Caco-2 (cell line): ENCODE results near the gene TMCC2. TPM values are rescaled to one million over a fixed set of nuclear protein-coding genes. Genes with fewer than 3 reads are reported as not detected.
A peak's percentile ranks its signal among the peaks of the same experiment; 100 is the strongest.

ENCODE experiments used
- BruUV-seq: library from RNA; stranded (reverse); fragments of 400-500 nt; replicated peaks from 2 replicates; lab custom pipeline; 2021; lab: Mats Ljungman, UMichigan
- CTCF ChIA-PET: fragments of 300-600 bp; sonication (Branson Sonifier 250); formaldehyde crosslinking; loops from one replicate; lab custom pipeline; 2022; ENCODE audit warnings: antibody characterized with exemption; lab: Charles Lee
- POLR2A ChIA-PET: fragments of 300-600 bp; sonication (Branson Sonifier 250); formaldehyde crosslinking; loops from one replicate; lab custom pipeline; 2022; ENCODE audit warnings: antibody characterized with exemption; lab: Charles Lee
- DNase-seq, 2 experiments: peaks; one replicate each; pipeline versions ENCODE4 v3.0.0 to v3.0.0-alpha.2; 2020 to 2022
- H3K27me3 ChIP-seq: replicated peaks from 2 replicates; pipeline ENCODE4 v1.6.0; 2011; ENCODE audit warnings: low read length; ENCODE audit not compliant: control insufficient read depth, insufficient read depth
- H3K36me3 ChIP-seq: 2 replicates; pipeline ENCODE4 v1.5.1; 2011; ENCODE audit warnings: low read length; ENCODE audit not compliant: control insufficient read depth, insufficient read depth
- H3K4me1 ChIP-seq: fragments of 250-450 bp; sonication (Bioruptor Pico); 2 replicates; pipeline ENCODE4 v1.5.1; 2020; ENCODE audit warnings: mild to moderate bottlenecking
- H3K4me3 ChIP-seq: 2 replicates; pipeline ENCODE4 v1.5.1; 2011; ENCODE audit warnings: low read depth, mild to moderate bottlenecking, control low read depth, low read length
- H3K9me3 ChIP-seq: fragments of 250-450 bp; sonication (Bioruptor Pico); 2 replicates; pipeline ENCODE4 v1.5.1; 2020; ENCODE audit warnings: mild to moderate bottlenecking, moderate library complexity
- H3K27ac Mint-ChIP-seq: one replicate; pipeline ENCODE4 v1.8.0; 2022; ENCODE audit warnings: mixed read lengths; ENCODE audit not compliant: unreplicated experiment
- H3K27me3 Mint-ChIP-seq: one replicate; pipeline ENCODE4 v1.8.0; 2022; ENCODE audit warnings: mixed read lengths; ENCODE audit not compliant: insufficient read depth, unreplicated experiment
- H3K36me3 Mint-ChIP-seq: one replicate; pipeline ENCODE4 v1.8.0; 2022; ENCODE audit warnings: mild to moderate bottlenecking, mixed read lengths; ENCODE audit not compliant: insufficient read depth, unreplicated experiment
- H3K4me1 Mint-ChIP-seq: one replicate; pipeline ENCODE4 v1.8.0; 2022; ENCODE audit warnings: low read depth, mixed read lengths; ENCODE audit not compliant: unreplicated experiment
- H3K4me3 Mint-ChIP-seq: one replicate; pipeline ENCODE4 v1.8.0; 2022; ENCODE audit warnings: mild to moderate bottlenecking, moderate library complexity, mixed read lengths; ENCODE audit not compliant: unreplicated experiment
- H3K9me3 Mint-ChIP-seq: one replicate; pipeline ENCODE4 v1.8.0; 2022; ENCODE audit warnings: mixed read lengths; ENCODE audit not compliant: unreplicated experiment
- intact Hi-C: fragments of 100-400 bp; cut with micrococcal nuclease; formaldehyde crosslinking; loops from one replicate; pipeline ENCODE4 v1.10.0; 2022; ENCODE audit not compliant: unreplicated experiment
- total RNA-seq: library from RNA; stranded (reverse); gene quantifications from 2 replicates; pipeline ENCODE4 v1.2.3, GENCODE V29; 2022
- TF ChIP-seq, protein P1 (sequence below), 2 experiments: fragments of 200-600 bp in 1 of 2; IDR thresholded peaks; 1 replicate in 1 of 2; 2 replicates in 1 of 2; pipeline versions ENCODE4 v1.5.1 to v1.8.0; 2011 to 2022; ENCODE audit warnings: antibody characterized with exemption in 1 of 2, control low read depth in 1 of 2, inconsistent platforms in 1 of 2, low read depth in 1 of 2, low read length in 1 of 2, mild to moderate bottlenecking in 1 of 2, moderate library complexity in 1 of 2; ENCODE audit not compliant: insufficient read depth in 1 of 2, severe bottlenecking in 1 of 2, unreplicated experiment in 1 of 2

The TMCC2 gene
- total RNA-seq, 1 experiment from 2014 or later, result 0.91 TPM

DNA sequence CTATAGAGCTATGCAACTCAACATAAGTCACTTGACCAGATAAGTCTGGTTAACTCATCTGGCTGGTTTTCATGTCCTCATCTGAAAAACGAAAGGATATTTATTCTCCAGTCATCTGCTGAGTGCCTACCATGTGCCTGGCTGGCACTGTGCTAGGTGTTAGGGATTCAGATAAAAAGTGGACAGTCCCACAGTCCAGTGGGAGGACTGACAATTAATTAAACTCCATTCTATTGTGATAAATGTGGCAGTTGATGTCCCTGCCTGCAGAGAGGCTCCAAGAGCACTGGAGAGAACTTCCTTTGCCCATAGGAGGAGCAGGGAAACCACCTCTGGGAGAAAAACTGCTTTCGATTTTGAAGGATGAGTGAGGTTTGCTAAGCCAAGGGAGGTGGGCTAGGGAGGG is 88.4 kb downstream of the TMCC2 start:
- Histone ChIP-seq H3K9me3 (no peaks in the 10 kb centered on the region), H3K4me3 (no peak overlapping the region), H3K36me3 (no peaks in the 10 kb centered on the region), H3K4me1 (peaks cover 50% of the 10 kb centered on the region), H3K27me3 (no peaks in the 10 kb centered on the region)
- H3K4me3 Mint-ChIP-seq, result no peak overlapping the region
- H3K4me1 Mint-ChIP-seq, result peaks cover 43% of the 10 kb centered on the region
- no peak overlapping the region for H3K27ac Mint-ChIP-seq
- no TSS peak for BruUV-seq
- H3K9me3 Mint-ChIP-seq, result no peaks in the 10 kb centered on the region
- TF ChIP-seq, protein P1, sequence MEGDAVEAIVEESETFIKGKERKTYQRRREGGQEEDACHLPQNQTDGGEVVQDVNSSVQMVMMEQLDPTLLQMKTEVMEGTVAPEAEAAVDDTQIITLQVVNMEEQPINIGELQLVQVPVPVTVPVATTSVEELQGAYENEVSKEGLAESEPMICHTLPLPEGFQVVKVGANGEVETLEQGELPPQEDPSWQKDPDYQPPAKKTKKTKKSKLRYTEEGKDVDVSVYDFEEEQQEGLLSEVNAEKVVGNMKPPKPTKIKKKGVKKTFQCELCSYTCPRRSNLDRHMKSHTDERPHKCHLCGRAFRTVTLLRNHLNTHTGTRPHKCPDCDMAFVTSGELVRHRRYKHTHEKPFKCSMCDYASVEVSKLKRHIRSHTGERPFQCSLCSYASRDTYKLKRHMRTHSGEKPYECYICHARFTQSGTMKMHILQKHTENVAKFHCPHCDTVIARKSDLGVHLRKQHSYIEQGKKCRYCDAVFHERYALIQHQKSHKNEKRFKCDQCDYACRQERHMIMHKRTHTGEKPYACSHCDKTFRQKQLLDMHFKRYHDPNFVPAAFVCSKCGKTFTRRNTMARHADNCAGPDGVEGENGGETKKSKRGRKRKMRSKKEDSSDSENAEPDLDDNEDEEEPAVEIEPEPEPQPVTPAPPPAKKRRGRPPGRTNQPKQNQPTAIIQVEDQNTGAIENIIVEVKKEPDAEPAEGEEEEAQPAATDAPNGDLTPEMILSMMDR (IDR thresholded peaks at IDR 0.05; ENCODE audit: insufficient read depth in 1 of 2, low read depth in 1 of 2, low read length in 1 of 2, severe bottlenecking in 1 of 2, unreplicated experiment in 1 of 2), result no peak
- intact Hi-C loops, result no loop called here
- DNase-seq, result no peak
- ChIA-PET CTCF (interaction anchor here (1.4 kb wide), 2 partner anchors 9 to 169 kb away, joined by 3 to 4 read pairs; no protein-coding TSS in a partner anchor), POLR2A (no interaction called here)
- H3K27me3 Mint-ChIP-seq, result no peaks in the 10 kb centered on the region
- peaks cover 75% of the 10 kb centered on the region for H3K36me3 Mint-ChIP-seq

DNA sequence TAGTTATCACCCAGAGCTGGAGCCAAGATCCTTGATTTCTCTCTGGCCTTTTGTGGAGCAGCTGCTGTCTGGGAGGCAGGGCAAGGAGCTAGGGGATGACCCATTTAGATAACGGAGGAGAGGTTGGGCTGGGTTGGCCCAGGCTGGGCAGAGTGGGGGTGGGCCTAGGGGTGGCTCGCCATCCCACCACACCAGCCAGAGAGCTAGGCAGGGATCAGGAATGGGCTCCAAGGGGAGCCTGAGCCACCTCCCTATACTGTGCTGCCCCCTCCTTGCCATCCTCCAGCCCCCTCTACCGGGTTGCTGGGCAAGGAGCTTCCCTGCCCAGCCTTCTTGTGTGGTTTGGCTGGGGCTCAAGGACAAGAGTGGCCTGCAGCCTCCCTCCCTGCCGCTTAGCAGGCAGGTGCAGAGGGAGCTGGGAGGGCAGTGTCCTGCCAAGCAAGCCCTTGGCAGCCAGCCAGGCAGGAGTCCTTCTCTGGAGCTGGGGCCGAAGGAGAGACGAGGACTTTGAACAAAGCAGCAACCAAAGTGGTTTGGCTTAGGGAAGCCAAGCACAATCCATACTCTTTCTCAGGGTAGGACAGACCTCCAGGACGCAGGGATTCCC is 89.7 kb downstream of the TMCC2 start:
- Histone ChIP-seq H3K4me3 (no peak overlapping the region), H3K27me3 (no peaks in the 10 kb centered on the region), H3K4me1 (peaks cover 55% of the 10 kb centered on the region), H3K9me3 (no peaks in the 10 kb centered on the region), H3K36me3 (no peaks in the 10 kb centered on the region)
- no TSS peak for BruUV-seq
- Mint-ChIP-seq H3K36me3 (peaks cover 73% of the 10 kb centered on the region), H3K9me3 (no peaks in the 10 kb centered on the region), H3K27ac (peak overlapping the region; percentile 48), H3K4me3 (peak overlapping the region; percentile 96), H3K4me1 (peaks cover 43% of the 10 kb centered on the region), H3K27me3 (no peaks in the 10 kb centered on the region)
- intact Hi-C loops, result no loop called here
- no peak for DNase-seq
- TF ChIP-seq, protein P1 (IDR thresholded peaks at IDR 0.05; ENCODE audit: insufficient read depth in 1 of 2, low read depth in 1 of 2, low read length in 1 of 2, severe bottlenecking in 1 of 2, unreplicated experiment in 1 of 2), result no peak
- CTCF ChIA-PET, result interaction anchor here (1.3 to 3.3 kb wide), 2 partner anchors 8 to 45 kb away, joined by 4 to 38 read pairs; no protein-coding TSS in a partner anchor
- POLR2A ChIA-PET, result interaction anchor here (3.8 kb wide), 1 partner anchor 16 kb away, joined by 33 read pairs; no protein-coding TSS in a partner anchor

DNA sequence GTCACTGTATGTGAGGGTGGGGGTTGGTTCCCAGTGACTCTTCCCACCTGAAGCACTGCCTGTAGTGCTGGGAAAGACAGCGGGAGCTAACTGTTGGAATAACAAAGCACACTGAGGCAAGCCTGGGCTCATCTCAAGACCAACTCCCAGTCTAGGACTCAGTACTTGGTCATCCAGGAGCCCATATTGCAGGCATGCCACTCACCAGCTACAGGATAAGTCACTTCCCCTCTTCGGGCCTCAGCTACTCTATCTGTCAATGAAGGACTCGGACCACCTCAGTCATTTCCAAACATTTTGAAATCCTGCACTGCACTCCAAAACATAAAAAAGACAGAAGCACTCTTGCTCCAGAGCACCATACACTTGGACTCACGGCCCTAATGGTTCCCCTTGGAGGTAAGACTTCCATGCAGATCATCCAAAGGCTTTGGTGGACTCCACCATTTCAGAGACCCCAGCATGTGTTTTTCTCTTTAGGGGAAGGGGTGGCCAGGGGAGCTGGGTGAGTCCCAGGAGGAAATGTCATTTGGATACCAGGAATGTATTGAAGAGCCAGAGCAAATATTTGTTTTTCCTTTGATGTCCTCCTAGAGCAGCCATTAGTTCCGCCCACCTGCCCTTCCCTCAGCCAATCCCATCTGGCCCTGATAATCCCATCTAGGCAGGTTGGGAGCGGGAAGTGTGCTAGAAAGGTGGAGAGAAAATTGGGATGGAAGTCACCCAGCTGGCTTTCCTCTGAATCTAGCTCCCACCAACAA is 90.7 kb downstream of the TMCC2 start:
- peak; percentile 86 to 90 for DNase-seq
- H3K36me3 ChIP-seq, result no peaks in the 10 kb centered on the region
- ChIA-PET CTCF (interaction anchor here (0.7 to 3.3 kb wide), 6 partner anchors 15 to 167 kb away, joined by 4 to 38 read pairs (median 6); no protein-coding TSS in a partner anchor), POLR2A (interaction anchor here (0.8 to 3.8 kb wide), 4 partner anchors 14 to 45 kb away, joined by 3 to 33 read pairs (median 6); no protein-coding TSS in a partner anchor)
- no TSS peak for BruUV-seq
- Mint-ChIP-seq H3K9me3 (no peaks in the 10 kb centered on the region), H3K27me3 (no peaks in the 10 kb centered on the region), H3K27ac (peak overlapping the region; percentile 93), H3K4me1 (peaks cover 44% of the 10 kb centered on the region), H3K4me3 (peak overlapping the region; percentile 96), H3K36me3 (peaks cover 63% of the 10 kb centered on the region)
- no peaks in the 10 kb centered on the region for H3K27me3 ChIP-seq
- intact Hi-C loops, result loop anchor here (1.0 kb wide), 1 partner anchor 34 kb away; no protein-coding TSS in a partner anchor
- TF ChIP-seq, protein P1 (IDR thresholded peaks at IDR 0.05; ENCODE audit: insufficient read depth in 1 of 2, low read depth in 1 of 2, low read length in 1 of 2, severe bottlenecking in 1 of 2, unreplicated experiment in 1 of 2), result no peak
- H3K4me3 ChIP-seq, result peak overlapping the region; percentile 26
- peaks cover 55% of the 10 kb centered on the region for H3K4me1 ChIP-seq
- H3K9me3 ChIP-seq, result no peaks in the 10 kb centered on the region
